ENCODE results near the gene GRHPR.
"Not testable (repeated sequence)": the region's sequence is repeated elsewhere in the genome, so short reads cannot be mapped to it uniquely, and the experiment has no call there.

Gene GRHPR

GRCh38 chr9:37424204-37424685, 1.7 kb downstream of the GRHPR start:
- DNase-seq = no peak

GRCh38 chr9:37424686-37425297, 2.3 kb downstream of the GRHPR start:
- DNase-seq = no peak

DNA sequence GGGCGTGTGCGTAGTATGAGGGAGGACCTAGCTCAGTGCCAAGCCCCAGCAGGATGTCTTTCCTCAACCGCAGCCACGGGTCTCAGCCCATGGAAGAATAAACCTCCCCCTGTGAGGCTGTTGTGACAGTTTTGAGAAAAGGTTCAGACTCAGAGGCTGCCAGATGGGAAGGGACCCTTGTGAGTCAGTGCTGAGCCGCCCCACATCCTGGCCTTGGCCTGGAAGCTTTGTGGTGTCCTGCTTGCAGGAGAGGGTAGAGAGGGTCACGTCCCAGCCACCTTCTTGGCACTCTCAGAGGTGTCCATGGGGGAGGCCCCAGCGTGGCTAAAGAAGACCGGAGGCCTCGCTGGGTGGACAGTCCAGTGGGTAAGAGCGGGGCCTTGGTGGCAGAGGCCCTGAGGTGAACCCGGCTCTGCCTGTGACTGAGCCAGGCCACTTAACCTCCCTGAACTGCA, 2.8 kb downstream of the GRHPR start:
- no peak for DNase-seq

- not testable (repeated sequence) for DNase-seq
Measured at GRCh38 chr9:37426431-37426830, 3.9 kb downstream of the GRHPR start.

DNA sequence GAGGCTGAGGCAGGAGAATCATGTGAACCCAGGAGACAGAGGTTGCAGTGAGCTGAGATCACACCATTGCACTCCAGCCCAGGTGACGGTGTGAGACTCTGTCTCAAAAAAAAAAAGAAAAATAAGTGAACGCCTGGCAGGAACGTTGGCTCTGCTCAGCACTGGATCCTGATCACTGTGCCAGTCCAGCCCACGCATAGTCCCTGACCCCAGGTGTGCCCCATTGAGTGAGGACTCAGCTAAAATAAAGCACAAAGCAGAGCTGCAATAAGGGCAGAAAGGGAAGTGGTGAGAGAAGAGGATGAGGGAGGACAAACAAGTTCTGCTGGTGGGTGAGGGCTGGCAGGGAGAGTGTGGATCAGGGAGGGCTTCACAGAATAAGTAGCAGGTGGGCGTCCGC, 4.3 kb downstream of the GRHPR start:
- DNase-seq = no peak

DNA sequence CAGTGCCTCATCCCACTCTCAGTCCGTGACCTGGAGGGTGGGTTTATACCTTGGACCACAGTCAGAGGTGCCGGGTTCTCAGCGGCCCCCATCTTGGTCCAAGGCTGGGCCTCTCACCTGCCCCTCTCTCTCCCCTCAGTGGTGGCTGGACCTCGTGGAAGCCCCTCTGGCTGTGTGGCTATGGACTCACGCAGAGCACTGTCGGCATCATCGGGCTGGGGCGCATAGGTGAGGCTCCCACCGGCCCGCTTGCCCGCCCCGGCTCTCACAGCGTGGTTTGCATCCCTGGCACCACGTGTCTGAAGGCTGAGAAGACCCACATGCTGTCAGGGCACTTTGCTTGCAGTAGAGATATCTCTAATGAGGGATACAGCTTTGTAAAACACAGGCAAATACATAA, 5.8 kb downstream of the GRHPR start:
- no peak for DNase-seq

DNA sequence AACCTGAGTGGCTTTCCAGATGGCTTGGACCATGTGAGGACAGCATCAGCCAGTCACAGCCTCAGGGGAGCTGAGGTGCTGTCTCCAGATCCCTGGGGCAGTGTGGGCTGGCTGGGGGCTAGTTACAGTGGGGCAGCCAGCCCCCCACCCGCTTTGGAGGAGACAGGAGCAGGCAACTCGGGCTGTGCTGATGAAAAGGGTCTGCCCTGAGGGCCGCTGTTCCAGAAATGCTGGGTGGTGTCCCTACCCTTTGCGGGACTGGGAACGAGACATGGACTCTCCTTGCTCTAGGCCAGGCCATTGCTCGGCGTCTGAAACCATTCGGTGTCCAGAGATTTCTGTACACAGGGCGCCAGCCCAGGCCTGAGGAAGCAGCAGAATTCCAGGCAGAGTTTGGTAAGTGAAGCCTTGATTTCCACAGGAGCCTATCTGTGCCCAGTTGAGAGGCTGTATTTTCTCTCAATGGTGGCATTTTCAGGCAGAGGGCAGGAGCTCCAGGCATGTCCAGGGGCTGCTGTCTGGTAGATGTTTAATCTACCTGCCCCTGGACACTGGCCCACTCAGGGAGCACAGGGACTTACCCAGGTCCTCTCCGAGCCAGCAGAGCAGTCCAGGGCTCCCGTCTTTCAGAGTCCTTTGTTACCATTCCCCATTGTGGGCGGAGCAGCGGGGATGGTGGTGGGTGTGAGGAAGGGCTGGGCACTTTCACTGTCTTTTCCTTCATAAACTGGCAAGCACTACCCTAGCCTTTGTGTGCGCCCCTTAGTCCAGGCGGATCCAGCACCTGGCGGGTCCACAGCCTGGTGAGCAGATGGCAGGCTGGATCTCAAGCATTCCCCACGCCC, 7.2 kb downstream of the GRHPR start:
- DNase-seq = no peak

DNA sequence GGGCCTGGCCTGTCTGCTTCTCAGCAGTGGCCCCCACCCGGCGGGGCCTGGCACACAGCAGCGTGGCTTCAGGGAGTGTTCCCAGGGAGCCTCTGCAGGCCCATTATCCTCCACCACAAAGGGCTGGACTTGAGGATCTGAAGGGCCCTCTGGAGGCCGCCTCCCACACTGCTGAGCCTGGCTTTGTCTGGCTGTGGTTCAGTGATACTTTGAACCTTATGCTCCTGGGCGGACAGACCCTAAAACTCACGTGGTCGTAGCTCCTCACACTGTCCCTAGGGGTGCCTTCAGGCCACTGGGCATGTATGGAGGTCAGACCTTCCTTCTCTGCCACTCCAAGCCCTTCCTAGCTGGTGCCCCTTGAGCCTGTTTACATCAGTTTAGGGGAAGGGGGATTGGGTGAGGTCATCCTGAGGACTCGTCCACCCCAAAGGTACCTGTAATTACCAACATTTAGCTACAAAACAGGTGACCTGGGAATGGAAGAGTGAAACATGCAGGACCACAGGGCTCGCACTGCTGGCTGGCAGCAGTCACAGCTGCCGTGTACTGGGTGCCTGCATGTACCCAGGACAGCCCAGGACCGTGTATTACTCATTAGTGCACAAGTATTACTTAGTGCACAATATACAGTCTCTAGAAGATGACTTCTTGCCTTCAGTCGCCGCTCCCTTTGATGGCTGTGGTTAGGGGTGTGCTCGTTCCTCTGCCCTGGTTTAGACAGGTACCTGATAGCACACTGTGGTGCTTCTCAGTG, 8.5 kb downstream of the GRHPR start:
- DNase-seq = no peak

DNA sequence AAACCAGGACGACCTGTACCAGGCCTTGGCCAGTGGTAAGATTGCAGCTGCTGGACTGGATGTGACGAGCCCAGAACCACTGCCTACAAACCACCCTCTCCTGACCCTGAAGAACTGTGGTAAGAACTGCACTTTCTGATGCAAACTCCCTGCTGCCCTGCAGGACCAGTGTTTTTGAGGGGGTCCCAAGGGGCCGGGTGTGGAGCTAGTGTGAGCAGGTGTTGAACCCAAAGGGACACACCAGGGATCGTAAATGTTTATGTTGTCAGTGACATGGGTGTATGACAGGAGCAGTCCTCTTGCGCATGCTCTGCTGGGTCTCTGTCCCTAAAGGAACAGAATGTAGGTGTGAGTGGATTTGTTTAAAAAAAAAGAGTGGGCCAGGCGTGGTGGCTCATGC, 9.5 kb downstream of the GRHPR start:
- no peak for DNase-seq

DNA sequence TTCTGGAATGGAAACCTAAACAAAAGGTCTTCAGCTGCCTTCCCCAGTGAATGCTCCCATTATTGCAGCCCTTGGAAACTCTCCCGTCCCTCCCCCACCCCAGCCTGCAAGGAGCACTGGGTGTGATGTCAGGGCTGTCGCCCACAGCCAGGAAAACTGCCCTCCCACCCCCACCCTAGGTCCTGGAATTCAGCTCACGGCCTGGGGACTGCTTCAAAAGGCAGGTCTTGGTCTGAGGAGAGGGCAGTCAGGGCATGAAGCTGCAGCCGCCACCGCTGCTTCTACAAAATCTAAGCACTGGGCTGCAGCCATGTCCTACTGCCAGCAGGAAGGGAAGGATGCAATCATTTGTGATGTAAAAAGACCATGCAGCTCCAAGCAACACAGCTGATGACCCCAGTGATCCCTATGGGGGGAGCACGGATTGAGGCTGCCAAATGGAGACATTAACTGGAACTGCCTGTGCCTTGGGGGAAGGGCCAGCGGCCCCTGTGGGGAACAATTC, 11.4 kb downstream of the GRHPR start:
- DNase-seq = no peak

GRCh38 chr9:37436540-37436939, 14.0 kb downstream of the GRHPR start:
- no peak for DNase-seq

GRCh38 chr9:37437010-37437409, 14.5 kb downstream of the GRHPR start:
- DNase-seq = no peak

GRCh38 chr9:37437621-37438020, 15.1 kb downstream of the GRHPR start:
- DNase-seq = no peak

DNA sequence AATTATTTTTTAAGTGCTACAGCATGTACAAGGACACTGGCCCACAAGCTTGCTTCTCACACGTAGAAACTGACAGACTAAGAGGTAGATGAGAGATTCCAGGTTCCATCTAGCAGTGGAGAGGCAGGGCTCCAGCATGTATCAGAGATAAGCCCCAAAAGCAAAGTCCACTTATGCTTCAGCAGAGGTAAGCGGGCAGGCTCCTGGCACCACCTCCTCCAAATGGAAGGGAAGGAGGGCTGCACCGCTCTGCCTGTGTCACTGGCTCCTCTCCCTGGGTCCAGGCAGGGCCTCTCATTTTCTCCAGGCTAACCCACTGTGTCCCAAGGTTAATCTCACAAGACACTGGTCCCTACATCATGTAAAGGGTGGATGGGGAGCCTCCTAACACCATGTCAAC, 15.9 kb downstream of the GRHPR start:
- no peak for DNase-seq

DNA sequence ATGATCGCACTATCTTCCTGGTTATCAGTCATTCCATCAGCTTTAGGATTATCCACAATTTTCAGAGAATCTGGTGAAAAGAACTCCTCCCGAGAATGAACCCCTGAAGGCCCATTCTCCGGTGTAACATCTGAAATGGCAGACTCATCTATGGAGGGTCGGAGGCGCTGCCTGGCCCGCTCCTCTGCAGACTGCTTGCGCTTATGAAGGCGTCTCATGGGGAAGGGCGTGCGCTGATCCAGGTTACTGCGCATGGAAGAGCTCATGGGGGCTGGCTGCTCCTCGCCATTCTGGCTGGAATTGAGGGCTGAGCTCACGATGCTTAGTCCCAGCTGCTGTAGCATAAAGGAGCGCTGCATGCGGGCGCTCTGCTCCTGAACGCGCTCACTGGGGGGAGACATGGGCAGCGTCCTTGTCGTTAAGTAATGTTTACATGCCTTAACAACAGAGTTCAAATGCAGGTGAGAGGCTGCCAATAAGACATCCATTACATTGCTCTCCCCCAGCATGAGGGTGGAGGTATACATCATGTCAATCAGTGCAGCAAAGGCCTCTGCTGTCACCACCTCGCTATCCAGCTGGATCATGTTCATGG, 19.4 kb downstream of the GRHPR start:
- no peak for DNase-seq

- DNase-seq = no peak
Measured at GRCh38 chr9:37442556-37442955, 20.1 kb downstream of the GRHPR start.

- no peak for DNase-seq
Measured at GRCh38 chr9:37443566-37443965, 21.1 kb downstream of the GRHPR start.

- no peak for DNase-seq
Measured at GRCh38 chr9:37444890-37445289, 22.4 kb downstream of the GRHPR start.

DNA sequence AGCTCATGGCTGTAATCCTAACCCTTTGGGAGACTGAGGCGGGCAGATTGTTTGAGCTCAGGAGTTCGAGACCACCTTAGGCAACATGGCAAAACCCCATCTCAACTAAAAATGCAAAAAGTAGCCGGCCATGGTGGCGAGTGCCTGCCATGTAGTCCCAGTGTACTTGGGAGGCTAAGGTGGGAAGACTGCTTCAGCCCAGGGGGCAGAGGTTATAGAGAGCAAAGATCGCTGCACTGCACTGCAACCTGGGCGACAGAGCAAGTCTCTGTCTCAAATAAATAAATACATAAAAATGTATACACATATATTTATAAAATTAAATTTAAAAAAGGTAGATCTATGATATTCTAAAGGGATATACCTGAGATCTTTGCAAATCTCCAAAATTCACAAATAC, 23.3 kb downstream of the GRHPR start:
- no peak for DNase-seq

- no peak for DNase-seq
Measured at GRCh38 chr9:37446401-37446800, 23.9 kb downstream of the GRHPR start.

DNA sequence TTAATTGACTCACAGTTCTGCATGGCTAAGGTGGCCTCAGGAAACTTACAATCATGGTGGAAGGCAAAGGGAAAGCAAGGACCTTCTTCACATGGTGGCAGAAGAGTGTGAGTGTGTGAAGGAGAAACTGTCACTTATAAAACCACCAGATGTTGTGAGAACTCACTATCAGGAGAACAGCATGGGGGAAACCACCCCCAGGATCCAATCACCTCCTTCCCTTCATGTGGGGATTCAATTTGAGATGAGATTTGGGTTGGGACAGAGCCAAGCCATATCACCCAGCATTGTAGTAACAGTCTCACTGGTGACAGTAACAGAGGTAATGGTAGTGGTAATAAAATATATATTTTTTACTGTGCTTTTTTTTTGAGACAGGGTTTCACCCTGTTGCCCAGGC, 24.6 kb downstream of the GRHPR start:
- DNase-seq = no peak

DNA sequence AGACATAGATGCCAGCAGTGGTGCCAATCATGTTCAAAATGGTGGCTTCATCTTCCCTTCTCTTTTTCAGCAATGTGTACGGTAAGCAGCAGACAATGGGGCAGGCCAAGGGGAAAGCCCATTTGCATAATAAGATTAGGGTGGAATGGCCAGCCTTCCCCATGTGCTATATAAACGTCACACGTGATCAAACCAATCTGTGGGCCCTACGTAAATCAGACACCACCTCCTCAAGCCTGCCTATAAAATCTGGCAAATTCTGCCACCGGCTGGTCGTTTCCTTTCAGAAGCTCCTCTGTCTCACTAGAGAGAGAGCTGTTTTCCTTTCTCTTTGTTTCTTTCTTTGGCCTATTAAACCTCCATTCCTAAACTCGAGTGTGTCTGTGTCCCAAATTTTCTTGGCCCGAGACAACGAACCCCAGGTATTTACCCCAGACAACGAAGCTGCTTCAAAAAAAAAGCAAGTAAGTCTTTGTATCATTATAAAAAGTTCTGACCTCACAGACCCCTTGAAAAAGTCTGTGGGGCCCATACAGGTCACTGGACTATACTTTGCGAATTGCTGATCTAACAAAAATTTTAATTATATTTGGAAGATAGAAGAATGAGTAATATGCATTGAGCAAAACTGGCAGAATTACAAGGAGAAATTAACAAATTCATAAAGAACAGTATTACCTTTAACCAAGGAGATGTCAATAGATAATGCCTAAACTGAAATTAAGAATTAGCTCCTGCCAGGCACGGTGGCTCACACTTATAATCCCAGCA, 27.6 kb downstream of the GRHPR start:
- DNase-seq = no peak
